ENCODE data around the gene SLC5A12.

SLC5A12 gene

GRCh38 chr11:26721948-26722475 lies at the start of gene SLC5A12:
Gene SLC5A12, minus strand, starts transcription at chr11:26722060. Its CDS starts 346 bp downstream, at chr11:26721714.
- DNase-seq, result no peak

- no peak for DNase-seq
Measured at GRCh38 chr11:26769027-26769426, 47.2 kb upstream of the SLC5A12 start.

- no peak for DNase-seq
Measured at GRCh38 chr11:26767060-26767459, 45.2 kb upstream of the SLC5A12 start.

- DNase-seq, result no peak
Measured at GRCh38 chr11:26765323-26765722, 43.5 kb upstream of the SLC5A12 start.

DNA sequence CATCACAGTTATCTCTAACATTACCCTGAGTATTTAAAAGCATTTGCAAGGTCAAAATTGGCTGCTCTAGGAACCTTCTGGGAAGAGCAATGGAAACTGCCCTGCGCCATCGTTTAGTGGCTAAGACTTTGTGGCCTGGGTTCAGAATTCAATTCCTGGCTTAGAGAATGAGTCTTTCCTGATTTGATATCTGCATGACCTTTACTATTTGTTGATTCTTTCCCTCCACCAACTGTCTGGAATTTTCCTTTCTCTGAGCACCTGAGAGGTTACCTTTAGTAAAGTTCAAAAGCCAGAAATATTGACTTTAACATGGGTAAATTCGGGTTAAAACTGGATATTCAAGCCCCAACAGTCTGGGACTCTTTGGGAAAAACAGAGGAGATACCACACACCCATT lies 43.0 kb upstream of the SLC5A12 start:
- DNase-seq, result no peak

- DNase-seq, result no peak
Measured at GRCh38 chr11:26764315-26764714, 42.5 kb upstream of the SLC5A12 start.

DNA sequence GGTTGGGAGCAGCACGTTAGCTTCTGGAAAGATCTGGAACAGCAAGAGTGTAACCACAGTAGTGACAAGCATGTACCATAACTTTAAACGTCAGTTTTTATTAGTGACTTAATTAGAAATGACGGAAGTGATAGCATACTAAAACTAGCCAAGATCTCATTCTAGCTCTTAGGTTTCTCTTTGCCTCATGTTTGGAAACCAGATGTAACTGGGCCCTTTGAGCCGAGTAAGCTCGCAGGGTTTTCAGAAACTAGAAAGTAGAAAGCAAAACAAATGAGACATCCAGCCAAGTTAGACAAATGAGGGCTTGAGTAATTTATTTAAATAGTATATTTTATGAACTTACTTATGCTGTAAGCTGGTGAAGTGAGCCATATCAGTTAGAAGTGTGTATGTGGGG lies 40.2 kb upstream of the SLC5A12 start:
- no peak for DNase-seq

DNA sequence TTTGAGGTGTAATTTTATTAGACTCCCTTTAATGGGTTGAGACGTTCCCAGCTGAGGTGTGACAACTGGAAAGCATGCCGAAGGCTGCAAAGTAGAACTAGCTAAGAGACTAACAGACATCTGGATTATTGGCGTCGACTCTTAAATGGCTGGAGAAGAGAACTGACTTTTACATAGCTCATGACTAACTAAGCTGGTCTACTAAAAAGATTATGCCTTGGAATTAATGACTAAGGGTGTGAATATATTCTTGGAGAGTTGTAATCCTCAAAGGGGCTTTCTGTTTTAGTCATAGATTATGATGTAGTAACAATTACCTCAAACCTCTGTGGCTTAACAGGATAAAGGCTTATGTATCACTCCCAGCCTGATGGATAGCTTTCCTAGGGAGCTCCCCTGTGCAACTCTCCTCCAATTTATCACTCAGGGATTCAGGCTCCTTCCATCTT lies 39.5 kb upstream of the SLC5A12 start:
- no peak for DNase-seq

DNA sequence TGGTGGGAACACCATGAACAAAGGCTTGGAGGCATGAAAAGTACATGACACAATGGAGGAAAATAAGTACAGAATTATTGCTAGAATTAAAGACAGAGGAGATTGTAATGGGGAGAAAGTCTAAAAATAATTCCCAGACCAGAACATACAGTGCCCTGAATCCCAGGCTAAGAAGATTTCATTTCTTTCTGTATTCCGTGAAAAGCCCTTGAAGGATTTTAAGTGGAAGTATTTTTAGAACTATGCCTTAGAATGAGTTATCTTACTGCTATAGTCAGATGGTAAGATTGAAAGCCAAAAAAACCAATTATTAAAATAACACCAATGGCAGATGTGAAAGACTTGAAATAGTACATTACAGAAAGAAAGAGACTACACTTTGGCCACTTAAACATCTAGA lies 36.1 kb upstream of the SLC5A12 start:
- no peak for DNase-seq

DNA sequence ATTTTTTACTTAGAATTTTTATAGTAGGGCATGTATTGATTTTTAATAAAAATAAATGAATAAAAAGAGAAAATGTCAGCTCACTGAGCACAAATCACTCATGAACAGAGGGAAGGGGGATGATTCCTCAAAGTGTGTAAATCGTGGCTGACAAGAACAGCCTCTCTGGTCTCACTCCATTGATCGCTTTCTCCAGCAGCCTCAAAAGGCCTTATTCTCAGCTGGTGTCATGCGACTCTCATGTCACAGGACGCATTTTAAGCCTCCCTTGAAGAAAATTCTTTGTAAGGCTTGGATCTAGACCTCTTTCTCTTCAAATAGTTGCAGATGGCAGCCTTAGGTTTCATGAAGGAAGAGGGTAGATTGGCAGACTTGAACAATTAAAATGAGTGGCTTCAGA lies 33.9 kb upstream of the SLC5A12 start:
- DNase-seq, result no peak

DNA sequence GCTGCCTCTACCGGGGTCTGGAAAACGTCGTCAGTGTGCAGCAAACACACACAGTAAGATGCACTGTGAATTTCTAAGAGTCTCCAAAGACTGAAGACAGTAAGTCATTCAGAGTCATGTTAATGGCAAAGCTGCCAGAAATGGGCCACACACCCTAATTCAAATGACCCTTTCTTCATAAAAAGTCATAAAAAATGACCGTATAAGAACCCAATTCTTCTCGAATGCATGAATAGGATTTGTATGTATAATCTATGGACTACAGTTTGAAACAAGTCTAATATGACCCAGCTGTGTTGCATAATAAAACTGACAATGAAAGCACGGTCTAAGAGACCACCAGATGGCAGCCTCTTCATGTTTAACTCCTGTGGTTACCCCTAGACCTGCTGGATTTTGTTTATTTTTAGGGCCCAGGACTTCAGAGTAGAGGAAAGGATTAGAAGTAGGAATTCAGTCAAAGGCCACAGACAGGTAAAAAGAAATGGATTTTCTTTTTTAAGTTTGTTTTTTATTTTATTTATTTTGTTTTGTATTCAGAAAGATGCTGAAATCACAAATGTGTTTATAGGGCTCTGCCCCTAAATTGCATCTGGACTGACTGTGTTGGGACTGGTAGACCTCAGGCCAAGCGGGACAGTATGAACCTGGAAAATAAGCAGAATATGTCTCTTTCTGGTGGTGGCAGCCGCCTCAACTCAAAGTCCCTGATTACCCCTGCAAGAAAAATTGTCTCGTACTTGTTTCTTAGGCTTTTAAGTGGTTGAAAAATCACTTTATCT lies 32.1 kb upstream of the SLC5A12 start:
- peak; percentile 14 to 51 (median 35) for DNase-seq

DNA sequence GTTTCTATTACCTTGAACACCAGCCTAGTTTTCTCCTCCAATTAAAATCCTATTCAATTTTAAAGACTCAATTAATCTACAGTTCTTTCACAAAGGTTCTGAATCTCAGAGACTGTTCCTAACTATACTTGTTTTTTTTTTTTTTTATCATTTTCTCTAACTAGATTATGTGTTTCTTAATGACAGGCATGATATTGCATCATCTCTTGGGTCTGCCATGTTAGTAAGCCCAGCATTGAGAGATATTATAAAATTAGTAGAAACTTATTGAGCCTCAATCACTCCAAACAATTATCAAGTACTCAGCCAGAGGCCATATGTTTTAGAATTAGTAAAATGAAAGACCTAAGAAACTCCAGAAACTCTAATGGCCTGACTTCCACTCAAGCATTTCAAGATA lies 28.1 kb upstream of the SLC5A12 start:
- DNase-seq, result no peak

DNA sequence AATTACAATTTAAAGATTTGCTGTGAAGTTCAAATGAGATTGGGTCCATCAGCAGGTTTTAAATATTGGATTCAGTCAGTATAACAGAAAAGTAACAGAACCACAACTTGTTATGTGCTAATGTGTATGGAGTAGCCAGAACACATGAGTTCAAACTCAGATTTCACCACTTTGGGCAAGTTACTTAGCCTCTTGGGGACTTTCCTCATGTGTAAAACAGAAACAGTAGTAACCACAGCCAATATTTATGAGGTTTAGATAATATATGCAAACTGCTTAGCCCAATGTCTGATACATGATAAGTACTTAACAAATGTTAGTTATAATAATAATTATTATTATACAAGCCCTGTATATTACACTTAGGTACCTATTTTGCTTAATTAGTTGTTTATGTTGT lies 21.8 kb upstream of the SLC5A12 start:
- DNase-seq, result no peak

DNA sequence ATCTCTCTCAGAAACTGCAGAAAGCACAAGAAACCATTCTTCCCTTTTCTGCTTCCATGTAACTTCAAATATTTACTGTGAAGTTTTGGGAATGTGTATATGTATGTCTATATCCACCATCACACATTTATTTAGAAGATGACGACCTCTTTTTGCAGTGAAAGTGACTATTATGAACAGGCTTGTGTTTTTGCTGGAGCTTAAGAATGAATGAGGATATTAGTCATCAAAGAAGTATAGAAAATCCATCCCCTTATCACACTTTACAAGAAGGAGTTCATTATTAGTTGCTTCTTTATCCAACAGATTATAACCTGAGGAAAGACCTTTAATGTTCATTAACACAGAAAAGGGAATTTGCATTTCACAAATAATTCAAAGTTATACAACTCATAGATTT lies 21.1 kb upstream of the SLC5A12 start:
- DNase-seq, result no peak

- no peak for DNase-seq
Measured at GRCh38 chr11:26741036-26741435, 19.2 kb upstream of the SLC5A12 start.

- DNase-seq, result no peak
Measured at GRCh38 chr11:26739366-26740073, 17.7 kb upstream of the SLC5A12 start.

DNA sequence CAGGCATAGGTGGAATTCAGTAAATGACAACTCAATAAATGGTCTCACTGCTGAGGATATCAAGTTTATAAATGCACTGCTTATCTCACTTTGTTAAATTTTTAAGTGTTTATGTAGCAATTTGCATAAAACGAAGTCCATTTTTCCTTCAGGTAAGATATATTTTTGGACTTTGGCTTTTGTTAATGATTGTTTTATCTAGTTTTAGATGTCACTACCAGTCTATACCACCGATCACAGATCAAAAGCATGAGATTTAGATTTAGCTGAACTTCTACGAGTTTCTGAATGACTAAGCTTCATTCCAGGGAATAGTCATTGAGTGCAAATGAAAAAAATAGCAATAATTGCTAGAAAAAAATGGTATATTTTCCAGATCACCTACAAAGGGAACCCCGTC lies 12.8 kb upstream of the SLC5A12 start:
- no peak for DNase-seq

GRCh38 chr11:26731084-26731456 lies 9.2 kb upstream of the SLC5A12 start:
- no peak for DNase-seq

- DNase-seq, result no peak
Measured at GRCh38 chr11:26730414-26731083, 8.7 kb upstream of the SLC5A12 start.

- no peak for DNase-seq
Measured at GRCh38 chr11:26729284-26729683, 7.4 kb upstream of the SLC5A12 start.

- DNase-seq, result no peak
Measured at GRCh38 chr11:26726960-26727359, 5.1 kb upstream of the SLC5A12 start.

DNA sequence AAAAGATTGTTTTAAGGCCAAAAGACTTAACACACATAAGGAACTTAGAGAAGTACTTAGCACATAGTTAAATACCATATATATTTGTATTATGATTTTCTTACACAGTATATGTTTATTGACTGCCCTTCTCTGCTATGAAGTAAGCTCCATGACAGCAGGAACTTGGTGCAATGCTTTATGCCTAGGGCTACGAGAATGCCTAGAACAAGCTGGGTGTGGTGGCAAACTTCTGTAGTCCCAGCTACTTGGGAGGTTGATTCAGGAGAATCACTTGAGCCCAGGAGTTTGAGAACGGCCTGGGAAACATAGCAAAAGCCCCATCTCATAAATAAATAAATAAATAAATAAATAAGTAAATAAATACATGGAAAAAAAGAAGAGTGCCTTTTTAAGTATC lies 1.9 kb downstream of the SLC5A12 start:
- no peak for DNase-seq

DNA sequence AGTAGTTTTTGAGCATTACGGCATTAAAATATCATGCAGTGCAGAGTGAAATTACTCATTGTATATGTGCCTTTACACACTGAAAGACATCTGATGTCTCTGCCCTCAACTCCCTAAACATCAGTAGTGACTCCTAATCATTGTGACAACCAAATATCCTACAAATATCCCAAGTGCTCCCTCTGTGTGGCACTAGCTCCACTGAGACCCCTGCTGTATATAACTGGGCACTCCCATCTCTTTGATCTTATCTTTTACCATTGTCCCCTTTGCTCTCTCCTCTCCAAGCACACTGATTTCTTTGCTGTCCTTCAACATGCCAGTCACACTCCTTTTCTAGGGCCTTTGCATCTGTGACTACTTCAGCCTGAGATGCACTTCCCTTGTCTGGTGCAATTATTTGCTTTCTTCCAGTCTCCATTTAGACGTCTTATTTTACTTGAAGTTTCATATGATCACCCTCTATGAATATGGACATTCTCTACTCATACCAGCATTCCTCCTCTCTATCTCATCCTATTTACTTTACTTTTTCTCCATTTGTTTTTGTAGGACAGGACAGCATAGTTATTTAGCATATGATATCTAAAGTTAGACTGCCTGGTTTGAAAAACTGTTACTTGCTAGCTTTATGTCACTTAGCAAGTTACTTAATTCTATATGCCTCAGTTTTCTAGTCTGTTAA lies 2.4 kb downstream of the SLC5A12 start:
- DNase-seq, result no peak
